ENCODE results near the gene SAXO2.

DNA sequence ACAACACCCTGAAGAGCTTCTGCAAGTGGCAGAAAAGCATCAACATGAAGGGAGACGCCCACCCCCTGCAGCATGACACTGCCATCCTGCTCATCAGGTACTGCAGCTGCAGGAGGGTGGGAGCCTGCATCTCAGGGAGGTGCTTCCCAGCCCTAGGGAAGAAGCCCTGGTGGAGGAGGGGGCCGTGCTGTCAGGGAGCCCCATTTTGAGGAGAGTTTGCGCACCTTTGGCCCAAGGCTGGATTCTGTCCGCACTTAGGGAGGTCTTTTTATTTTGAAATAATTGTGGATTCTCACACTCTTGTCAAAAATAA lies 42.1 kb downstream of the SAXO2 start:
- TF ChIP-seq YY1 (IDR thresholded peaks at IDR 0.05; ENCODE audit: insufficient read depth, insufficient read length) (no peak), ZNF274 (IDR thresholded peaks at IDR 0.05; ENCODE audit: low read depth, low read length) (no peak), SUZ12 (IDR thresholded peaks at IDR 0.05; ENCODE audit: extremely low read depth, insufficient read depth, insufficient read length) (no peak)
